Activated T-helper 9 cell treated with anti-CD3 and anti-CD28 coated beads, Interleukin-2, amount 50 U/mL, for 16 hours (primary cell): ENCODE data around the gene NME3.

Source experiments
- DNase-seq: peaks from one replicate; pipeline ENCODE4 v3.0.0-alpha.2; 2020; ENCODE audit warnings: low read depth

The NME3 gene

DNA sequence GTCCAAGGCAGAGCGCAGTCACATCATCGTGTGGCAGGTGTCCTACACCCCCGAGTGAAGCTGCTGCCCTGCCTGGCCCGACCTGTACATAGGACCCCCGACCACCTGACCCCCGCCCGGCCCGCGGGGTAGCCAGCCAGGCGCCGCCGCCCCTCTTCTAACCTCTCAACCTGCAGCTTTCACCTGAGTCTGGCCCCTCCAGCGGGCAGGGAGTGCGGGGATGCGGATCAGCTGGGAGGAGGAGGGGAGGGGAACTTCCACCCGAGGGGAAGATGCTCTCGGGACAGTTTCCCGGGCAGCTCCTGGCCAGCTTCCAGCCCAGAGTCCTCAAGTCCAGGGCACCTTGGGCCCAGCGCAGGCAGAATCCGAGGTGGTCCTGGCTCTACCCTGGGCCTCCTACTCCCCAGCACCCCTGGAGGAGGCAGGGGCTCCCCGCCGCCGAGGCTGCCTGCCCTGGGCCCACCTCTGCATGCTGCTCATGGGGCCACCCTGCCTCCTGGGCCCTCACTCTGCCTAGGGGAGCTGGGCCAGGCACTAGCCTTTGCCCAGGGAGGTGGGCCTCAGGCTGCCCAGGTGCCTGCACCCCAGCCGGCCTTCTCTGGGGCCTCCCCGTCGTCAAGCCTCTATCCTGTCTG is 2.5 kb downstream of the NME3 start:
- no peak for DNase-seq

- no peak for DNase-seq
These were observed 3.1 kb downstream of the NME3 start for GRCh38 chr16:1768061-1768766.

DNA sequence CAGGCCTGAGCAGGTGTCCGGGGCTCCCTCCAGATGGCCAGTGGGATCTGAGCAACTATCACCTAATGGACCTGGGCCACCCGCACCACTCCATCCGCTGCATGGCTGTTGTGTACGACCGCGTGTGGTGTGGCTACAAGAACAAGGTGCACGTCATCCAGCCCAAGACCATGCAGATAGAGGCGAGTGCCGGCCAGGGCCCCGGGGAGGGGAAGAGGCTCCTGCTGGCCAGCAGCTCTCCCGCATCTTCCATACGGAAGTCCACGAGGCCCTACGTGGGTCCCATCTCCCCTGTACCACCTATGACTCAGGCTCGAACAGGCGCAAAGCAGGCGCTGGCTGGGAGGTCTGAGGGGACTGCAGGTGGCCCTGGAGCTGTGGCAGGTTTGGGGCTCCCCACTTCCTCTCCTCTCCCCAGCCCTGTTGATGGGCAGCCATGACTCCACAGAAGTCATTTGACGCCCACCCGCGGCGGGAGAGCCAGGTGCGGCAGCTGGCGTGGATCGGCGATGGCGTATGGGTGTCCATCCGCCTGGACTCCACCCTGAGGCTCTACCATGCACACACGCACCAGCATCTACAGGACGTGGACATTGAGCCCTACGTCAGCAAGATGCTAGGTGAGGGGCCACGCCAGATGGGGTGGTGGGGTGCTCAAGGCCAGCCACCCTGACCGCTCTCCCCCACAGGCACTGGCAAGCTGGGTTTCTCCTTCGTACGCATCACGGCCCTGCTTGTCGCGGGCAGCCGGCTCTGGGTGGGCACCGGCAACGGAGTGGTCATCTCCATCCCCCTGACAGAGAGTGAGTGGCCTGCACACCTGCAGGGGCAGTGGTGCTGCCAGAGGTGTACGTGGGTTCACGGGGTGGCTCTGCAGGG is 4.0 kb downstream of the NME3 start:
- DNase-seq: no peak

DNA sequence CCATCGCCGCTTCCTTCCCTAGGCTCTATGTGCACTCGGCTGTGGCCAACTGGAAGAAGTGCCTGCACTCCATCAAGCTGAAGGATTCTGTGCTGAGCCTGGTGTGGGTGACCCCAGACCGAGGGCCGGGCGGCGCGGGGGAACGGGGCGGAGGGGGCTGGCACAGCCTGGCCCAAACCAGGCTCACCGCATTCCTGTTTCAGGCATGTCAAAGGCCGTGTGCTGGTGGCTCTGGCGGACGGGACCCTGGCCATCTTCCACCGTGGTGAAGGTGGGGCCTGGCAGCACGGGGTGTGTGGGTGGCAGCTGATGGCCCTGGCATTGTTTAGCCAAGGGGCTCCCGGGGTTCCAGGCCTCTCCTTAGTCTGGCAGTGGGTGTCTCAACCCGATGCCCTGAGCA is 4.6 kb downstream of the NME3 start:
- no peak for DNase-seq

DNA sequence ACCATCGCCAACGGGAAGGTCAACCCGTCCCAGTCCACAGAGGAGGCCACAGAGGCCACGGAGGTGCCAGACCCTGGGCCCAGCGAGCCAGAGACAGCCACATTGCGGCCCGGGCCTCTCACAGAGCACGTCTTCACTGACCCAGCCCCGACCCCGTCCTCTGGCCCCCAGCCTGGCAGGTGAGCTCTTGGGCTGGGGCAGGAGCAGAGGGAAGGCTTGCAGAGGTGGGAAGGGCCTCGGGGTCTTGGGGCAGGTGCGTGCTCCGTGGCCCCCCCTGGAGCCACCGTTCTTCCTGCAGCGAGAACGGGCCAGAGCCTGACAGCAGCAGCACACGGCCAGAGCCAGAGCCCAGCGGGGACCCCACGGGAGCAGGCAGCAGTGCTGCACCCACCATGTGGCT is 5.1 kb downstream of the NME3 start:
- DNase-seq: no peak

DNA sequence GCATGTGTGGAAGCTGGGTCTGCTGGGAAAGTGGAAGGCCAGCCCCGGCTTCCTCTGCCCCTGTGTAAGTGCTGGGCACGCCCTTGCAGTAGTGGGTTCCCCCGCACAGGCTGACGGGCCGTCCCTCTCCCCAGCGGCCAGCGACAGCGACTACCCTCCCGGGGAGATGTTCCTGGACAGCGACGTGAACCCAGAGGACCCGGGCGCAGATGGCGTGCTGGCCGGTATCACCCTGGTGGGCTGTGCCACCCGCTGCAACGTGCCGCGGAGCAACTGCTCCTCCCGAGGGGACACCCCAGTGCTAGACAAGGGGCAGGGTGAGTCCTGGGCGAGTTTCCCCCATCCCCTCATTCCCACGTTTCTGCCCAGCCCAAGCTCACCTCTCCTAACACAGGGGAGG is 5.5 kb downstream of the NME3 start:
- no peak for DNase-seq

DNA sequence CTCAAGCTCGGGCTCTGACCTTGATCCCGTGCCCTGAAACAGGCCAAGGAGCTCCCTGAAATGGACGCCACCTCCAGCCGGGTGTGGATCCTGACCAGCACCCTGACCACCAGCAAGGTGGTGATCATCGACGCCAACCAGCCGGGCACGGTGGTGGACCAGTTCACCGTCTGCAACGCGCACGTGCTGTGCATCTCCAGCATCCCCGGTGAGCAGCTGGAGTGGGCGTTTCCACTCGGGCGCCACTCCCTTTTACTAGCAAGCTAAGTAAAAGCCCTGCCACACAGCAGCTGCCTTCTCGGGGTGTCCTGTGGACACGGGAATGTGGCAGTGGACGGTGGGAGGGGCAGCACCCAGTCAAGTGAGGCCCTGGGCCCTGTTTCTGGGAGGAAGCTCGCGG is 6.4 kb downstream of the NME3 start:
- DNase-seq: no peak

DNA sequence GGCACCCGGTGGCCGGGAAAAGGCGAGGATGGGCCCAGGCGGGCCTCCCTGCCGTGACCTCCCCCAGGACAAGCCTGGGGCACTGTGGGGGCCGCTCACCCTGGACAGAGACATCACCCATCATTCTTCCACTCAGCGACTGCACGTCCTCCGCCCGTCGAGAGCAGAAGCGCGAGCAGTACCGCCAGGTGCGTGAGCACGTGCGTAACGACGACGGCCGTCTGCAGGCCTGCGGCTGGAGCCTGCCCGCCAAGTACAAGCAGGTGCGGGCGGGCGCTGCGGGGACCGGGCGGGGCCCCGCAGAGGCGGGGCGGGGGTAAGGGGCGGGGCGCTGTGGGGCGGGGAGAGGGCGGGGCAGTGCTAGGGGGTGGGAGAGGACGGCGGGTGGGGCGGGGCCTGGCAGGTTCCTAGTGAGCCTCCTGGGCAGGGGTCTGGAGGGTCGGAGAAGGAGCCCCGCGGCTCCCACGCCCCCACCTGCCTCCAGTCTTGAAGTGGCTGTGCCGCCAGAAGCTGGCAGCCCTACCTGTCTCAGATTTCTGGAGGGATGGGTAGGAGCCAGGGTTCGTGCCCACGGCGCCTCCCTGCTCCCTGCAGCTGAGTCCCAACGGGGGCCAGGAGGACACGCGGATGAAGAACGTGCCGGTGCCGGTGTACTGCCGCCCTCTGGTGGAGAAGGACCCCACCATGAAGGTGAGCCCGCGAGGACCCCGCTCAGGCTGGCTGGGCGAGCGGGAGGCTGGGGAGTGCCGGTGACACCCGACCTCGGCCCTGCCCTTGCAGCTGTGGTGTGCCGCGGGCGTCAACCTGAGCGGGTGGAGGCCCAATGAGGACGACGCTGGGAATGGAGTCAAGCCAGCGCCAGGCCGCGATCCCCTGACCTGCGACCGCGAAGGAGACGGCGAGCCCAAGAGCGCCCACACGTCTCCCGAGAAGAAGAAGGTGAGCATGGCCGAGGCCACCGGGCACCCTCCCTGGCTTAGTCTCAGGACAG is 7.5 kb downstream of the NME3 start:
- DNase-seq: no peak

- no peak for DNase-seq
These were observed 8.3 kb downstream of the NME3 start for GRCh38 chr16:1762879-1763520.

DNA sequence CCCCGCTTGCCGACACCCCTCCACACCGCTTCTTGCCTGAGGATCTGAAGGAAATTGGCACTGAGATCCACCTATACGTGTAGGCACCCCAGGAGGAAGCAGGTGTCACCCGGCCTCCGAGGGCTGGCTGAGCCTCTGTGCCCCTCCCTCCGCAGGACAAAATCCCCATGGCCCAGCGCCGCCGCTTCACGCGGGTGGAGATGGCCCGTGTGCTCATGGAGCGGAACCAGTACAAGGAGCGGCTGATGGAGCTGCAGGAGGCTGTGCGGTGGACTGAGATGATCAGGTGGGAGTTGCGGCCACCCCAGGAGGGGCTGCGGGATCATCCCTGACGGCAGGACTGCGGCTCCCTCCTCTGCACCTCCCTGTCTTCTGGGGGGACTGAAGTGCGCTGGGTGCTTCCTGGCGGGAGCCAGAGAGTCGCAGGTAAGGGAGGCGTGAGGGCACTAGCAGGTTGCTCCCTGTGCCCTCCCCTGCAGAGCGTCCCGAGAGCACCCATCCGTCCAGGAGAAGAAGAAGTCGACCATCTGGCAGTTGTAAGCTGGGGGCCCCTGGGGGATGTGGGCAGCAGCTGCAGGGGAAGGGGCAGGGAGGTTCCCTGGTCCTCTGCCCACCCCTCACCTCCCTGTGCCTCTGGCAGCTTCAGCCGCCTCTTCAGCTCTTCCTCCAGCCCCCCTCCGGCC is 9.0 kb downstream of the NME3 start:
- no peak for DNase-seq

- DNase-seq: no peak
These were observed 9.6 kb downstream of the NME3 start for GRCh38 chr16:1761751-1762150.

- DNase-seq: no peak
These were observed 10.4 kb downstream of the NME3 start for GRCh38 chr16:1760911-1761310.

- no peak for DNase-seq
These were observed 11.8 kb downstream of the NME3 start for GRCh38 chr16:1759511-1759910.

GRCh38 chr16:1758923-1759322 is 12.4 kb downstream of the NME3 start:
- no peak for DNase-seq

- DNase-seq: no peak
These were observed 13.5 kb downstream of the NME3 start for GRCh38 chr16:1757714-1758461.

- DNase-seq: no peak
These were observed 17.1 kb downstream of the NME3 start for GRCh38 chr16:1754204-1754603.

DNA sequence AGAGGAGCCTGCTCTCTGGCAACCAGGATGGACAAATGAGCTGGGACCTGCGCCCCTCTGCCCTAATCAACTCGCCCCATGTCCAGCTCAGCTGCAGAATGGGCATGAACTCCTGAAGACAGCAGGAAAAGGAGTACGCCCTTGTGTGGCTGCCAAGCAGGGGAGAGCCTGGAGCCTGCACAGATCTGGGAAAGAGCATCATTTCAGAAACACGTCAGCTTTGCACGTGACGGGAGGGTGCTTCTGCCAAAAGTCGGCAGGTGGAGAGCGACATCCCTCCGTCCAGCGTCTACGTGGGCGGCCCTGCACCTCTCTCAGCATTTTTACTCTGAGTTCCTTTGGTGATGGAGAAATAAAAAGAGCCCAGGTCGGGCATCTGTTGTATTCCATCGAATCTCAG is 18.5 kb downstream of the NME3 start:
- no peak for DNase-seq

DNA sequence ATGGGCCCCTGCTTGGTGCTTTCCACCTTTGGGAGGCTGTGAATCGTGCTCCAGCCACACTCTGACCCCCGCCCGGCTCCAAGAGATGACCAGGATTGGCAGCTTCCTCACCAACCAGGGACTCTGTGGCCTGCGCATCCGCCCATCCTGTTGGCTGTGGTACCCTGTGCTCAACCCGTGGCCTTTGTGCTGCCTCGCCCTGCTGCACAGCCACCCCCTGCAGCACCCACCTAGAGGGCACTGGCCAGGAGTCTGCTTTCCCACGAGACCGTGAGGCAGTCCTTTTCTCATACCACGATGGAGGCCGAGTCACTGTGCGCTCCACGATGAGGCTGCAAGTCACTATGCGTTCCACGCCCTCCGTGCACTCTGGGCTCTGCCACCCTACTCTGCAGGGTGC is 19.4 kb downstream of the NME3 start:
- DNase-seq: no peak

DNA sequence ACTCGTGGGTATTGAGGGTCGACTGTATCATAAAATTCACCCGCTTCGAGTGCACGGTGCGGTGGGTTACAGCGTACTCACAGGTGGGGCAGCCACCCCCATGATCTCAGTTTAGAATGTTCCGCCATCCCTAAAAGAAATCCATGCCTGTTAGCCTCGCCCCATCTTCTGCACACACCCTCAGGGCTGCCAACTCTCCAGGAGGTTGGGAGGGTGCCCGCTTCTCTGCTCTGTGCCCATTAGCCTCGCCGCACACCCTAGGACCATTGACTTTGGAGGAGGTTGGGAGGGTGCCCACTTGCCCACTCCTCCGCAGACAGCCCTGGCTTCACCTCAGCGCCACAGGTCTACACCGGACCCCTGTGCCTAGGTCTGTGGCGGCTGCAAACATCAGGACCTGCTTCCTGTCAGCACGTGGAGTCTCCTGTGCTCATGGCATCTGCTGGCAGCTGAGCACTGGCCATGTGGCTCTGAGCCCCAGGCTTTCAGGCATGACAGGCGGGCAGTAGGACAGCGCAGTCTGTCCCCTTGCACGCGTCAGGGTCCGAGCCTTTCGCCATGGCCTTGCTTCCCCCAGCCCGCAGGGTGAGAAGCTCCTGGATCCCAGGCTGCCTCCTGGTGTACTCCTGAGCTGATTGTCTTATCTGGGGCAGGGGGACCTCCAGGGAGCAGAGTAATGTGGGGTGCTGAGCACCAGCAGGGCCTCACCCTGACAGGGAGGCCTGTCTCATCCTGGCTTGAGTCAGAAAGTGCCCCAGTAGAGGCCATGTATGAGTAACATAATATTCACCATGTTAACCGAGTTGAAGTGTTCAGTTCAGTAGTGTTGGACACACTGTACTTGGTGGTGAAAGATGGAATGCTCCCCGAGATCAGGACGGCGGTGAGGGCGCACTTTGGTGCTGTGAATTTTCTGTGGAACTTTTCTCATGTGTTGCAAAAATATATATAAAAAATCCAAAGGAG is 21.9 kb downstream of the NME3 start:
- no peak for DNase-seq
